AG04450 (cell line): ENCODE results near the gene CSE1L. TPM values are rescaled to one million over a fixed set of nuclear protein-coding genes. Genes with fewer than 3 reads are reported as not detected.

Source experiments
- CTCF ChIA-PET: fragments of 300-600, 350-600 bp; formaldehyde crosslinking; extraction: SDS; loops from one replicate; lab custom pipeline; 2022; ENCODE audit warnings: antibody characterized with exemption, inconsistent platforms; lab: Charles Lee
- POLR2A ChIA-PET: fragments of 350-600 bp; formaldehyde crosslinking; extraction: SDS; loops from one replicate; lab custom pipeline; 2021; ENCODE audit warnings: antibody characterized with exemption, inconsistent platforms; lab: Yijun Ruan, JAX
- DNase-seq: peaks from one replicate; pipeline ENCODE4 v3.0.0-alpha.2; 2011; ENCODE audit warnings: low read depth, low spot score
- H3K27ac ChIP-seq: one replicate; pipeline ENCODE4 v1.5.1; 2012; ENCODE audit warnings: low read depth, low read length, control low read depth
- H3K27me3 ChIP-seq: one replicate; pipeline ENCODE4 v1.6.0; 2012; ENCODE audit warnings: low read length; ENCODE audit not compliant: control insufficient read depth, insufficient read depth
- H3K4me3 ChIP-seq: 2 replicates; pipeline ENCODE4 v1.5.1; 2011; ENCODE audit warnings: mild to moderate bottlenecking, low read depth, low read length, control low read depth
- H3K9me3 ChIP-seq: 2 replicates; pipeline ENCODE4 v1.5.1; 2012; ENCODE audit warnings: low read length; ENCODE audit not compliant: control insufficient read depth, insufficient read depth
- CTCF ChIP-seq: IDR thresholded peaks from 2 replicates; pipeline ENCODE4 v1.5.1; 2011; ENCODE audit warnings: low read depth, low read length, control low read depth, inconsistent platforms
- polyA plus RNA-seq: library from polyadenylated mRNA; depleted of rRNA; stranded (reverse); fragments of >200 nt; gene quantifications from 2 replicates; pipeline ENCODE4 v1.2.3, GENCODE V29; 2011; rRNA removed
- small RNA-seq: library from RNA; depleted of rRNA; stranded (forward); fragments of <200 nt; gene quantifications from one replicate; pipeline ENCODE3, GENCODE V24; 2012; ENCODE audit warnings: low read depth; ENCODE audit not compliant: insufficient read length

The CSE1L gene
- polyA plus RNA-seq, 1 experiment = 49.3 TPM

GRCh38 chr20:49140834-49141233 is 94.7 kb downstream of the CSE1L start:
- no peak for DNase-seq
- H3K4me3 ChIP-seq = no peak overlapping the region
- POLR2A ChIA-PET = no interaction called here
- no peaks in the 10 kb centered on the region for H3K9me3 ChIP-seq
- H3K27ac ChIP-seq = no peak overlapping the region
- H3K27me3 ChIP-seq = no peaks in the 10 kb centered on the region
- CTCF ChIA-PET = interaction anchor here (0.6 to 1.2 kb wide), 2 partner anchors 76 to 105 kb away, joined by 3 to 5 read pairs; no protein-coding TSS in a partner anchor
- TF ChIP-seq CTCF = no peak

Small RNAs within 50 kb of the gene (small RNA-seq; reads per million reads assigned to genes)
- not detected for gene SNAP23P1

Other genes starting within 250 kb of the CSE1L start
- 0.50 and 0.69 TPM in 2 replicates for gene PREX1, start 218.3 kb upstream of the CSE1L start, polyA plus RNA-seq
- gene ARFGEF2, start 124.6 kb upstream of the CSE1L start, polyA plus RNA-seq = 20.5 and 22.3 TPM in 2 replicates
- gene STAU1, start 142.0 kb downstream of the CSE1L start, polyA plus RNA-seq = 75.4 and 80.7 TPM in 2 replicates
- gene DDX27, start 173.1 kb downstream of the CSE1L start, polyA plus RNA-seq = 31.3 and 32.0 TPM in 2 replicates
- 9.6 and 16.6 TPM in 2 replicates for gene ZNFX1, start 231.7 kb downstream of the CSE1L start, polyA plus RNA-seq